GM19025 (cell line): Measurements from ENCODE around the gene DOCK6.
"Not testable (repeated sequence)": the region's sequence is repeated elsewhere in the genome, so short reads cannot be mapped to it uniquely, and the experiment has no call there.

Experiments
- ATAC-seq: cut with Tn5 transposase; IDR thresholded peaks from one replicate; pipeline ENCODE4 v1.9.1; 2021; ENCODE audit warnings: mild to moderate bottlenecking, low read depth, moderate library complexity; ENCODE audit not compliant: unreplicated experiment

DOCK6 gene

DNA sequence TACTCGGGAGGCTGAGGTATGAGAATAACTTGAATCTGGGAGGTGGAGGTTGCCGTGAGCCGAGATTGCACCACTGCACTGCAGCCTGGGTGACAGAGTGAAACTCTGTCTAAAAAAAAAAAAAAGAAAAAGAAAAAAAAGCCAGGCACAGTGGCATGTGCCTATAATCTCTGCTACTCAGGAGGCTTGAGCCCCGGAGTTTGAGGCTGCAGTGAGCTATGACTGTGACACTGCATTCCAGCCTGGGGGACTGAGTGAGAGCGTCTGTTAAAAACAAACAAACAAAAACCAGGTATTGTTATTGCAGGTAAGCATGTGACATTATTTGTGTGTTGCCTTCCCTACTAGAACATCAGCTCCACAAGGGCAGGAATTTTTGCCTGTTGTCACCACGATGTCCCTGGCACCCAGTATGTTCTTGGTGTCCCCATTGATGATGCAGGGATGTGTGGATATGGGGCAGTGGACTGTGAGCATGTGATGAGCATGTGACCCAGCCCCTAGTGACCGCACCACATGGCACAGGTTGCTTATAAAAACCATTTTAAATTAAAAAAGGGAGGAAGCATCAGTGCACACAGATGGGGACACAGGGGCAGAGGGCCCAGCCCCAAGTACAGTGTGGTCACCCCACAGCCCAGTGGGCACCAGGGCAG lies 63.4 kb downstream of the DOCK6 start:
- no peak for ATAC-seq

DNA sequence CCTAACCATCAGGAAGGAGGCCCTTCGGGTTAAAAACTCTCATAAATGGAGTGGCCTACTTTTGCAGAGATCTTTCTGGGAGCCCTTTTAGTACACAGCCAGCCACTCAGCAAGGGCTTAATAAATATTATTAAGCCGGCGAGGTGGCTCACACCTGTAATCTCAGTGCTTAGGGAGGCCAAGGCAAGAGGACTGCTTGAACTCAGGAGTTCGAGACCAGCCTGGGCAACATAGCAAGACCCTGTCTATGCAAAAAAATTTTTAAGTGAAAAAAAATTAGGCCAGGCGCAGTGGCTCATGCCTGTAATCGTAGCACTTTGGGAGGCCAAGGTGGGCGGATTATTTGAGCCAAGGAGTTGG lies 64.2 kb downstream of the DOCK6 start:
- ATAC-seq = no peak

DNA sequence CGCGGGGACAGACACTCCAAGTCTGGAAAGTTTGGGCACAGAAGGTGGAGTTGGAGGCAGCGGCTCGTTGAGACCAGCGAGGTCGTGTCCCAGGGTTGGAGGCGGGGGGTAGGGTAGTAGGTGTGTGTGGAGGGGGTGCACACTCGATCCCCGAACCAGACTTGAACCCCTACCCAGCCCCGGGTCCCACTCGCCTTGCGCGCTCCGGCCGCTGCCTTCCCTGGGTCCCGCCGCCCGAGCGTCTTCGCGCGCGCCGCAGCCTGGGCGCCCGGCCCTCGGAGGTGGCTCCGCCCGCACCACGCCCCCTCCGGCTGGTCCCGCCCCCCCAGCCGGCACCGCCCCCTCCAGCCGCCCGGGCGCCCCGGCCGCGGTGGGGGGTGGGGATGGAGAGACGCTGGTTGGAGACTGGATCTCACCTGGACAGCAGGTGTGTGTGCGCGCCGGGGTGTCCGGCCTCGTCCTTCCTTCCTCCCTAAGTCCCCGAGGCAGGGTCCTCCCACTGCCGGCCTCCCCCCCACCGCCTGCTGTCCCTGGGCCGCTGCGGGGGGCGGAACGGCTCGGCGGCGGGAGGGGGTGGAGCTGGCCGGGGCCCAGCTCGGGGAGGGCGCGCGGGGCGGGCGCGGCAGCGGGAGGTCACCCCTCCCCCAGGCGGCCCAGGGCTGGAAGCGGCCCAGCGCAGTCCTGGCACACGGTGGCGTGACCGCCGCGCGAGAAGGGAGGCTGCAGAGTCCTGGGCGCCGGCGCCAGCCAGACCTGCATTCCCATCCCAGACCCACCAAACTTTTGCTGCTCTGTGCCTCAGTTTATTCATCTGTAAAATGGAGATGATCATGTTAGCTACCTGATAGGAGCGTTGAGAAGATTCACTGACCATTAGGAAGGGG lies 64.8 kb downstream of the DOCK6 start, which contains the start of gene KANK2:
Gene KANK2 (minus strand): TSS at position 255 of the 884 bp plus-strand sequence. CDS start 3,034 bp downstream, outside the sequence.
- peak; percentile 82 for ATAC-seq

DNA sequence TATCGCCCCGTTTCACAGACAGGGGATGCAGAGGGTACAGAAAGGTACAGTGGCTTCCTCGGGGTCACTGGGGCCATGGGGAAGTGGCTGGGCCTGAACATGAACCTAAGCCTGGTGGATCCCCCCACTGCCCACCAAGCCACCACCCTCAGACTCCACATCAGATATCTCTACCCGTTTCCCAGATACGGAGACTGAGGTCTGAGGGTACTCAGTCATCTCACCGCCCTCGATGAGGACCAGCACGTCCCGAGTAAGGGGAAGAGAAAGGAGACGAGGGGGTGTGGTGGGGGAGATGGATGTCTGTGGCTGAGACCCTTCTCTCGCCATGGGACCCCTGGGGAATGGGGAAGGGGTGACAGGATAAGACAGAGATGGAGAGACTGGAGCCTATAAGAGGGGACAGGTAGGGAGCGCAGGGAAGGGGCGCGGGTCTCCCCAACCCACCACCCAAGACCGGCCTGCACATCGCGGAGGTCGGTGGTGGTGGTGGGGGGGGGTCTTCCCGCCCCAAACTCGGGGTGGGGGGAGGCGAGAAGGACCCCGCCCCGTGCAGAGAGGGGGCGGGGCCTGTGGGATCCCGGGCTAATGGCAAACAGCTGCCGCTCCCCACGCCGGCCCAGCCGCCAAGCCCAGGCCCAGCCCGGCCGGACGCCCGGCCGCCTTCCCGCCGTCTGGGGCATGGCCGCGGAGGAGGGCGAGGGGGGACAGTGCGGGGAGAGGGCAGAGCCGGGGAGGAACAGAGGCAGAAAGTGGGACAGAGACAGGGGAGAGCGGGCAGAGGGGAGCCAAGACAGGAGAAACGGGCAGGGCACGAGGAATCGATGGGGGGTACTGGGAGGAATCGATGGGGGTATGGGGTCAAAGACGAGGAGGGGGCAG lies 65.7 kb downstream of the DOCK6 start:
- no peak for ATAC-seq

DNA sequence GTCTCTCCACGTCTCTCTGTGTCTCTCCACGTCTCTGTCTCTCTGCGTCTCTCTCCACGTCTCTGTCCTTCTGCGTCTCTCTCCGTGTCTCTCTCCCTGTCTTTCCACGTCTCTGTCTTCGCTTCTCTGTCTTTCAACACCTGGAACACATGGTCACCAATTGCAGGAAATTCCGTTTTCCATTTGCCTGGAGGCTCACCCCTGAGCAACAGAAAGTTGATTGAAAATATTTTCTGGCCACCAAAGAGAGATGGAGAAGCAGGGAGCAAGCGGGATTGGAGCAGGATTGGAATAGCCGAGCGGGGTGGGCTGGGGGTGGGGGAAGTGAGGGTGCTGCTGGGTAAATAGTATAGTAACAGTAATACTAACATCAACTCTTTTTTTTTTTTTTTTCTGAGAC lies 66.6 kb downstream of the DOCK6 start:
- no peak for ATAC-seq

DNA sequence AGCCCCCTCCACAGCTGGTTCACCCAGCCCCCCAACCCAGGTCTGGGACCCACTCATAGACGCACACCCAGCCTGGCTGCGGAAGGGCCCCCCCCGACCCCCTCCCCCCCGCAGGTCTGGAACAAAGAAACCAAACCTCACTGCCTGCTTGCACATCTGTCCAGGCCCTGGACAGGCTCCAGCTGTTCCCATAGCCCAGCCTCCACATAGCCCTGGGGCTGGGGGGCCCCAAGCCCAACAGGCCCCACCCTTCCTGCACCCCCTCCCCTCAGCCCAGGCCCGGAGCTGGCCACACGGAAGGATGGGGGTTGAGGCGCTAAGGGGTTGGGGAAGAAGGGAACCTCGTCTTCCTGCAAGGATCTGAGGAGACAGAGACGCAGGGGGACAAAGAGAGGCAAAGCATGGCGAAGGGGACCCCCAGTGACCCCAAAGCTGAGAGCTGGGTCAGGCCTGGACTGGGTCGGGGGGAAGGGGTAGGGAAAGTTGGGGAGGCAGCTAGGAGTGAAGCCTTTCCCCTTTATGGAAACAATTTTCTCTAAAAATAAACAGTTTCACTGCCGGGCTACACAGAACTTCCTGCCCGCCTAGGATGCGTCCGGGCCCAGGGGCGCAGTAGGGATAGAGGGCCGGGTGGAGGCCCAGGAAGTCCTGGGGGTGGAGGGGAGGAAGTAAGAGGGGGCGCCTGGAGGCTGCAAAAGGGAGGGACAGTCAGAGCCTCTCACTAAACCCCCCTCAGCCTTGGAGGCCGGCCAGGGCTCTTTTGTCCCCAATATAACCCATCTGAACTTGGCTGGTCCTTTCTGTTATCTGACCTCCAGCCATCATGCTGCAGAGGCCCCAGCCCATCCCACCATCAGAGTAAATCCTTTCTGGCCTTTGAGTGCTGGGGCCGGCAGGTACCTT lies 67.4 kb downstream of the DOCK6 start:
- ATAC-seq = no peak

DNA sequence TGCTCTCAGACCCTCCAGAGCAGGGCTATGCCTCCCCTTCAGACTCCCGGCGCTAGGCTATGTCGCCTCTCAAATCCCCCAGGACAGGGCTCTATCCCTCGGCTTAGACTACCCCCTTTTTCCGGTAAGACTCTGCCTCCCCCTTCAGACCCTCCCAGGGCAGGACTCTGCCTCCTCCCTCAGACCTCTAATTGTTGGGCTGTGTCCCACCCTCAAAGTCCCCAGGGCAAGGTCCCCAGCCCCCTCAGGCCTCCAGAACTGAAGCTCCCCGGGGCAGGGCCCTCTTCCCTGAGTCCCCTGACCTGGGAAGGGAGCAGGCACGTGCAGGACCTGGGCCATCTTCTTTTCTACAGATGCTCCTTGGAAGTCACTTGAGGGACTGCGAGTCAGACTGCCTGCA lies 68.2 kb downstream of the DOCK6 start:
- ATAC-seq = no peak

DNA sequence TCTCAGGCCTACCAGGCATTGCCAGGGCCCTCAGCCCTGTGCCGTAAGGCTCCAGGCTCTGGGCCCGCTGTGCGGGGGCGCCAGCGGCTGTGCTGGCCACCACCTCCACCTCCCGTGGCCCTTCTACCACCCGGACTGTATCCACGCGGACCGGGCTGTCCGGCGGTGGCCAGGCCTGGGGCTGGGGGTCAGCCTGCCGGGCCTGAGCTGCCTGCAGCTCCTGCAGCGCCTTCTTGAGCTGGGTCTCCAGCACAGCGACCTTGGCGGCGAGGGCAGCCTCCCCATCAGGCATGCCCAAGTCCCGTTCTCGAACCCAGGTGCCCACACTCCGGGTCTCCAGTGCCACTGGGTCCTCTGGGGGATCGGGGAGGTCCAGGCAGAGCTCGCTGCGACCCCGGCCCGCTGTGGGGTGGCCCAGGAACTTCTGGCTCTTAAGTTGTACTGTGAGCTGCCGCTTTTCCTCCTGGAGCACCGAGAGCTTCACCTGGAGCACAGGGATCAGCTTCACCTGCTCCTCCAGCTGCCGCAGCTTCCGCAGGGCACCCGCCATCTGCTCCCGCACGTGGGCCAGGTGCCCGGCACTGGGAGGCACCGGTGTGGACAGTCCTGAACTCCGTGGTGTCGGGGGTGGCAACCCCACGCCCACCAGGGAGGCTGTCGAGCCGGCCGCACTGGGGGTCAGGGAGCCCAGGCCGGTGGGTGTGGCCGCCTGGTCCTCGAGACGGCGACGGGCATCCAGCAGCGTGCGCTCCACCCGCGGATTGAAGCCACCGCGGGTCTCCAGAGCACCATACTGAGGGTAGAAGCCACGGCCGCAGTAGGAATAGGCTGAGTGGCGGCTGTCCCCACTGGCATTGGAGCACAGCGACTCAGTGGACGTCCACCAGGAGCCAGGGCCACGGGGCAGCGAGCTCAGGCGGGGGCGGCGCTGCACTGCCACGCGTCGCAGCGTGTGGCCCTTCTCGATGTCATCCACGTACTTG lies 69.1 kb downstream of the DOCK6 start:
- ATAC-seq = no peak

DNA sequence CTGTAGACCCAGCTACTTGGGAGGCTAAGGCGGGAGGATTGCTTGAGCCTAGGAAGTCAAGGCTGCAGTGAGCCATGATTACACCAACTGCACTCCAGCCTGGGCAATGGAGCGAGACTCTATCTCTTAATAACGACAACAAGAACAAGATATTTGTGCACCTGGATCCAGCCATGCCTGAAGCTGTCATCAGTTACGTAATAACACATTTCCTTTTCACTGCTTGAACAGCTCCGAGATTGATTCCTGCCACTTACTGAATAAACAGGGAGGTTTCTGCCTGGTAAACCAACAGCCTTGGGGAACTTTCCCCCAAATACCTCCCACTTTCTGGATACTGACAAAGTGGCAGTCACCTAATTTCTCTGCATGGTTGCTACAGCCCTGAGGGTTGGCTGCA lies 70.4 kb downstream of the DOCK6 start:
- no peak for ATAC-seq

DNA sequence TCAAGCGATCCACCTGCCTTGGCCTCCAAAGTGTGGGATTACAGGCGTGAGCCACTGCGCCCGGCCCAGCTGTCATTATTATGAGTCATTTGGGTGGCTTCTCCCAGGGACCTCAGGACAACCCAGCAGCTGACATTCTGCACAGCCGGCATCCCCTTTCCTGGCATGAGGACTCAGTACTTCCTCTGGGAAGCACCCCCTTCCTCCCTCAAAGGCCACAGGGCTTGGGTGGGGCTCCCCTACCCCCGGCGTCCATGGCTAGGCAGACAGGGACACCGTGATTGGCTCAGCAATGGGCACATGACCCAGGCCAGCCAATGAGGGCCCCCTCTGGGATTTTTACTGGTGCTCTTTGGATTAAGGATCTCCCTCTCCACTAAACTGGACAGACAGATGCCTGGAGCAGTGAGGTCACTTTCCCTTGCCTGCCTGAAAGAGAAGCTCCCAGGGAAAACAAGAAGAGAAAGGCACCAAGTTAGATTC lies 71.0 kb downstream of the DOCK6 start:
- ATAC-seq = no peak

DNA sequence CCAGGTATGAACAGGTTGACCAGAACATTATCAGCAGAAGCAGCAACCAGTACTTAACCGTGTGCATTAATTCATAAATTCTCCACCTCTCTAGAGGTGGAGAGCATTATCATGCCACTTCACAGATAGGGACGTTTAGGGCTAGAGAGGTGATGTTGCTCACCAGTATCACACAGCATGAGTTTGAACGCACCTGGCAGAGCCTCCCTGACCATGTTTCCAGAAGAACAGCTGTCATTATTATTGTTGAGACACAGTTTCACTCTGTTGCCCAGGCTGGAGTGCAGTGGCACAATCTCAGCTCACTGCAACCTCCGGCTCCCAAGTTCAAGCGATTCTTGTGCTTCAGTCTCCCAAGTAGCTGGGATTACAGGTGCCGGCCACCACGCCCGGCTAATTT lies 71.8 kb downstream of the DOCK6 start:
- no peak for ATAC-seq

DNA sequence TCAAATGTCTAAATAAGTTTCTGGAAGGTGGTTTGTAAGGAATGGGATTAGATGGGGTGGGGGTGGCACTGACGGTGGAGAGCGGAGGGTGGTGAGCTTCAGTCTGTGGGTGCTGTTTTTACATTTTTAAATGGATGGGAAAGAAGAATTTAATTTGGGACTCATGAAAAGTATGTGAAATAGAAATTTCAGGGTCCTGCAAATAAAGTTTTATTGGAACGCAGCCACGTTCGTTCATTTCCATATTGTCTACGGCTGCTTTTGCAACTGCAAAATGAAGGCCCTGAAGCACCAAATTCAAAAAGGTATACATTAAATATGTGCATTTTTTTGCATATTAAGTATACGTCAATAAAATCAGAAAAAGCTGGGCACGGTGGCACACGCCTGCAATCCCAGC lies 74.9 kb downstream of the DOCK6 start:
- no peak for ATAC-seq

DNA sequence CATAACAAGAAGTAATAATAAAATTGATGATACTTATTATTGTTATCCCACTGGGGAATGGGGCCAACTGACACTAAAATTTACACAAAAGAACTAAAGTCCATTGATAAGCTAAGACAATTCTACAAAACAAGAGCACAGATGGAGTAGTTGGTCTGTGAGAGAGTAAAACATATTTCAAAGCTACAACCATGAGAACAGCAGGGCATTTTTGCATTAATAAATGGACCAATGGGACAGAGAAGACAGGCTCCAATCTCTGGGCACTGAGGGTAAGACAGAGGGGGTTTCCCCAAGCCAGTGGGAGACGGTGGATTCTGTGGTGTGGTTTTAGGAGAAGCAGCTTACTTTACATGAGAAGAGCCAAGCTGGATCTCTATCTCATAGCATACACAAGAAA lies 79.3 kb downstream of the DOCK6 start:
- ATAC-seq = no peak

DNA sequence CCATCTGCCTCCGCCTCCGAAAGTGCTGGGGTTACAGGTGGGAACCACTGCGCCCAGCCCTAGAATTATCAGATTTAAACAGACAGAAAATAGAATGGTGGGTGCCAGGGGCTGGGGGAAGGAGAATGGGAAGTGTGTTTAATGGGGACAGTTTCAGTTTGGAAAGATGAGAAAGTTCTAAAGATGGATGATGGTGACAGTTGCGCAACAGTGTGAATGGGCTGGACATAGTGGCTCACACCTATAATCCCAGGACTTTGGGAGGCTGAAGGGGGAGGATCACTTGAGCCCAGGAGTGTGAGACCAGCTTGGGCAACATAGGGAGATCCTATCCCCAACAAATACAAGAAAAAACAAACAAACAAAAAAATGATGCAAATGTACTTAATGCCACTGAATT lies 80.8 kb downstream of the DOCK6 start:
- no peak for ATAC-seq

DNA sequence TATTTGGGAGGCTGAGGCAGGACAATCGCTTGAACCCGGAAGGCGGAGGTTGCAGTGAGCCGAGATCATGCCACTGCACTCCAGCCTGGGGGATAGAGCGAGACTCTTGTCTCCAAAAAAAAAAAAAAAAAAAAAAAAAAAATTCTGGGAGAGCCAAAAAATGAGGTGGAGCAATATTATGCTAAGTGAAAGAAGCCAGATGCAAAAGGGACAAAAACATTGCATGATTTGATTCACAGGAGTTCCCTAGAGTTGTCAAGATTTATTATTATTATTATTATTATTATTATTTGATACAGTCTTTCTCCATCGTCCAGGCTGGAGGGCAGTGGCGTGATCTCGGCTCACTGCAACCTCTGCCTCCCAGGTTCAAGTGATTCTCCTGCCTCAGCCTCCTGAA lies 81.3 kb downstream of the DOCK6 start:
- ATAC-seq = not testable (repeated sequence)

DNA sequence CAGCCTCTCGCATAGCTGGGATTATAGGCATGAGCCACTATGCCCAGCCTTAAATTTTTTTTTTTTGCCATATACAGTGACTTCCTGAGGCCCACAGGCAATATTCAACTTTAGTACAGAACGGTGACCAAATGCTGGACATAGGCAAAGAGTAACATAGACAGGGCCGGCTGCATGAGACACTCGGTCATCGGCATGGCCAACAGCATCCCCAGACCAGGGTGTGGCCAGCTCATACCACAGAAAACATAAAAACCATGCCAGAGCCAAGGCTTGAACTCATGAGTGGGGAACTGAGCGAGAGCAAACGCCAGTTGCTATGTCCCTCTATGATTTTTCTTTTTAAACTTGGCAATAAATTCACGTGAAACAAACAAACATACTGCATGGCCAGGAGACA lies 82.0 kb downstream of the DOCK6 start:
- ATAC-seq = no peak

DNA sequence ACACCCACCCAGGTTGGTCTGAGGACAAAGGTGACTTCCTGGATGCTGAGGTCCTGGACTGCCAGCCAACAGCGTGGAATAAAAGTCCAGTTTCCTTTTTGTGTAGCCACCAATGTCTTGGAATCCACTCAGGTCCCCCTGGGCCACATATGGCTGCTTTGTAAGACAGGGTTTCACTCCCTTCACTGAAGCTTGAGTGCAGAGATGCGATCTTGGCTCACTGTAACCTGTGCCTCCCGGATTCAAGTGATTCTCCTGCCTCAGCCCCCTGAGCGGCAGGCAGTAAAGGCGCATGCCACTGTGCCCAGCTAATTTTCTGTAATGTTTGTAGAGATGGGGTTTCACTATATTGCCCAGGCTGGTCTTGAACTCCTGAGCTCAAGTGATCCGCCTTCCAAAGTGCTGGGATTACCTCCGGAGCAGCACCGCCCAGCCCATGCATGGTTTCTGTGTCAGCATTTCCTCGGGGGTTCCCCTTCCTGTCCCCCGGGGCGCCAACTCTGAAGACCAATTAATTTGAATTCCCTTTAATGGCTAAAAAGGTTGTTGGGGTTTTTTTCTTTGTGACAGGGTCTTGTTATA lies 82.5 kb downstream of the DOCK6 start:
- ATAC-seq = no peak

DNA sequence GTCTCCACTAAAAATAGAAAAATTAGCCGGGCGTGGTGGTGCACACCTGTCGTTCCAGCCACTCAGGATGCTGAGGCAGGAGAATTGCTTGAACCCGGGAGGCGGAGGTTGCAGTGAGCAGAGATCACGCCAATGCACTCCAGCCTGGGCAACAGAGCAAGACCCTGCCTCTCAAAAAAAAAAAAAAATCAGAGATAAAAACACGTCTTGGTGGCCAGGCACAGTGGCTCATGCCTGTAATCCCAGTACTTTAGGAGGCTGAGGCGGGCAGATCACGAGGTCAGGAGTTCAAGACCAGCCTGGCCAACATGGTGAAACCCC lies 83.2 kb downstream of the DOCK6 start:
- ATAC-seq = not testable (repeated sequence)

DNA sequence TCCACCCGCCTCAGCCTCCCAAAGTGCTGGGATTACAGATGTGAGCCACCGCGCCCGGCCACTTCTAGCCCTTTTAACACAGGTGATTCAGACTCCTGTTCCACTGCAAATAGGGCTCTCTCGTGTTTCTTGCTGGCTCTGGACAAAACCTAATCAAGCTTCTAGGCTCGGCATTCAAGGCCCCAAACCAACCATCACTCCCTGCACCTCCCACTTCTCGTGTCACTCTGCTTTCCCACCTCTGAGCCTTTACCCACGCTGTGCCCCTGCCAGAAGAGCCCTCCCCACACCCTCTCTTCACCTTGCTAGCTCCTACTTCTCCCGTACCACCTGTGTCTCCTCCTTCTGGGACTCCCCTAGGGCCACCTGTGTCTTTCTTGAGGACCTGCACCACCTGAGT lies 84.7 kb downstream of the DOCK6 start:
- no peak for ATAC-seq
